HFFc6 (cell line): ENCODE results near the gene ERG28. TPM values are rescaled to one million over a fixed set of nuclear protein-coding genes. Genes with fewer than 3 reads are reported as not detected.

ENCODE experiments used
- DNase-seq: peaks from one replicate; pipeline ENCODE4 v3.0.0-alpha.2; 2018
- H3K27ac Mint-ChIP-seq: 2 replicates; pipeline ENCODE4 v1.8.0; 2020; ENCODE audit warnings: mild to moderate bottlenecking, mixed read lengths
- H3K27me3 Mint-ChIP-seq: 2 replicates; pipeline ENCODE4 v1.8.0; 2021; ENCODE audit warnings: mild to moderate bottlenecking, moderate library complexity, mixed read lengths; ENCODE audit not compliant: insufficient read depth
- H3K36me3 Mint-ChIP-seq: 2 replicates; pipeline ENCODE4 v1.8.0; 2021; ENCODE audit warnings: low read depth, mixed read lengths
- H3K4me1 Mint-ChIP-seq: 2 replicates; pipeline ENCODE4 v1.8.0; 2020; ENCODE audit warnings: low read depth, mixed read lengths
- H3K4me3 Mint-ChIP-seq: 2 replicates; pipeline ENCODE4 v1.8.0; 2020; ENCODE audit warnings: mild to moderate bottlenecking, moderate library complexity, mixed read lengths
- H3K9me3 Mint-ChIP-seq: 2 replicates; pipeline ENCODE4 v1.8.0; 2020; ENCODE audit warnings: mild to moderate bottlenecking, mixed read lengths
- total RNA-seq, 6 experiments: library from RNA; stranded (reverse); fragmentation: NEBNext Ultra II Directional; extraction: Animal tissue kit (Norgen Biotek cat#: 25700); gene quantifications; 2 replicates in 1 of 6; 3 replicates in 5 of 6; pipeline ENCODE4 v1.2.3, GENCODE V29; 2021
- TF ChIP-seq, protein P1 (sequence below): fragments of 200-600 bp; sonication (generic); IDR thresholded peaks from 2 replicates; pipeline ENCODE4 v1.5.0; 2021; ENCODE audit warnings: antibody characterized with exemption, mild to moderate bottlenecking

Gene ERG28
- total RNA-seq, 6 experiments from 2014 or later, result 14.1 to 18.2 (median 15.6) TPM

DNA sequence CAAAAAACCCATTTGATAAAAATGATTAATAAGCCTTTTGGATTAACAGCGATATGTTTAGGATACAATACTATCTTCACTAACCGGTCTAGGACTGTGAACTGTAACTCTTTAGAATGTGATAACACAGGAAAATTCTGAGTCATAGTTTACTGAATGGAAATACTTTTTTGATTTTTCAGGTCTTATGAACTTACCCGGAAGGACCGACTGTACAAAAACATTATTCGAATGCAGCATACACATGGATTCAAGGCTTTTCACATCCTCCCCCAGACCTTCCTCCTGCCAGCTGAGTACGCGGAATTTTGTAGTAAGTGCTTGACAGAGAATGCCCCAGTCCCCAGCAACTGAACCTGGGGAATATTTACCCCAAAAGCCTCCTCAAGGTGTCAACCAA is 29.3 kb upstream of the ERG28 start:
- H3K4me3 Mint-ChIP-seq, result no peak overlapping the region

DNA sequence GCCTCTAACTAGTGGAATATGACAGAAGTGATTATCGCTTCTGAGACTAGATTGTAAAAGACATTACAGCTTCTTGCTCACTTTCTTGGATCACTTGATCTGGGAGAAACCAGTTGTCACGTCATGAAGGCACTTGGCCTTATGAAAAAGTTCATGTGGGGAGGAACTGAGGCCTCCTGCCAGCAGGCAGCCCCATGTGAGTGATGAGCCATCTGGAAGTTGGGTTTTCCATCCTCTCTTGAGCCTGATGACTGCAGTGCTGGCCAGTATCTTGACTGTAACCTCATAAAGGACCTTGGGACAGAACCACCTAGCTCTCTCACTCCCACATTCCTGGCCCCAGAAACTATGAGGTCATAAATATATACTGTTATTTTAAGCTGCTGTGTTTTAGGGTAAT is 28.3 kb upstream of the ERG28 start:
- H3K36me3 Mint-ChIP-seq, result peaks cover 15% of the 10 kb centered on the region; the same call in 1 of the 2 replicates

More for the DNA sequence above, 29.3 kb upstream of the ERG28 start:
- Mint-ChIP-seq H3K36me3 (peaks cover 24% of the 10 kb centered on the region), H3K9me3 (no peaks in the 10 kb centered on the region), H3K4me1 (peaks cover 10% of the 10 kb centered on the region; the same call in 1 of the 2 replicates), H3K27ac (no peak overlapping the region), H3K27me3 (peaks cover 2% of the 10 kb centered on the region; the same call in 1 of the 2 replicates)
- DNase-seq, result no peak
- TF ChIP-seq, protein P1, sequence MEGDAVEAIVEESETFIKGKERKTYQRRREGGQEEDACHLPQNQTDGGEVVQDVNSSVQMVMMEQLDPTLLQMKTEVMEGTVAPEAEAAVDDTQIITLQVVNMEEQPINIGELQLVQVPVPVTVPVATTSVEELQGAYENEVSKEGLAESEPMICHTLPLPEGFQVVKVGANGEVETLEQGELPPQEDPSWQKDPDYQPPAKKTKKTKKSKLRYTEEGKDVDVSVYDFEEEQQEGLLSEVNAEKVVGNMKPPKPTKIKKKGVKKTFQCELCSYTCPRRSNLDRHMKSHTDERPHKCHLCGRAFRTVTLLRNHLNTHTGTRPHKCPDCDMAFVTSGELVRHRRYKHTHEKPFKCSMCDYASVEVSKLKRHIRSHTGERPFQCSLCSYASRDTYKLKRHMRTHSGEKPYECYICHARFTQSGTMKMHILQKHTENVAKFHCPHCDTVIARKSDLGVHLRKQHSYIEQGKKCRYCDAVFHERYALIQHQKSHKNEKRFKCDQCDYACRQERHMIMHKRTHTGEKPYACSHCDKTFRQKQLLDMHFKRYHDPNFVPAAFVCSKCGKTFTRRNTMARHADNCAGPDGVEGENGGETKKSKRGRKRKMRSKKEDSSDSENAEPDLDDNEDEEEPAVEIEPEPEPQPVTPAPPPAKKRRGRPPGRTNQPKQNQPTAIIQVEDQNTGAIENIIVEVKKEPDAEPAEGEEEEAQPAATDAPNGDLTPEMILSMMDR, result no peak

DNA sequence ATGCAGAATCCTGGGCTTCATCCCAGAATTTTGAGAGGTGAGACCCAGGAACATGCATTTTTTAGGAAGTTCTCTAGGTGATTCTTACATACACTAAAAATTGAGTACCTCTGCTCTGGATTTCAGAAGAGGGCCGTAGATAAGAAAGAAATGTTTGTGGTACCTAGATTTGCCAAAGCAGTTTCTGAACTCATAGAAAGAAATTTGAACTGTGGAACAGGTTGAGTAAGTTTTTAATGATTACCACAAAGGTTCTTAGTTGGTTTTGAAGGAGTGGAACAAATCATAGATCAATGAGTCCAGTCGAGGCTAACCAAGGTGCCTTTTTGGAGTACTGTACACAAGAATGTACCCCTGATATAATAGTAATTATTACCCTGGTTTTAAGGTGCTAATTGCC is 25.2 kb upstream of the ERG28 start:
- H3K27me3 Mint-ChIP-seq, result no peaks in the 10 kb centered on the region; the same call in 1 of the 2 replicates
- H3K4me1 Mint-ChIP-seq, result peaks cover 10% of the 10 kb centered on the region; the same call in 1 of the 2 replicates
- H3K27ac Mint-ChIP-seq, result no peak overlapping the region
- no peaks in the 10 kb centered on the region for H3K9me3 Mint-ChIP-seq
- H3K4me3 Mint-ChIP-seq, result no peak overlapping the region
- 0 out of 2 replicates have a peak, but pooled peaks cover 1% of the 10 kb centered on the region for H3K36me3 Mint-ChIP-seq
- DNase-seq, result no peak
- TF ChIP-seq, protein P1, result no peak

More for the DNA sequence above, 28.3 kb upstream of the ERG28 start:
- peaks cover 2% of the 10 kb centered on the region; the same call in 1 of the 2 replicates for H3K27me3 Mint-ChIP-seq
- peak; percentile 8 for DNase-seq
- H3K9me3 Mint-ChIP-seq, result no peaks in the 10 kb centered on the region
- H3K4me1 Mint-ChIP-seq, result peaks cover 10% of the 10 kb centered on the region; the same call in 1 of the 2 replicates
- TF ChIP-seq, protein P1, result no peak
- 0 out of 2 replicates have a peak overlapping the region, but pooled peaks have one; percentile 5 for H3K27ac Mint-ChIP-seq
- no peak overlapping the region for H3K4me3 Mint-ChIP-seq

DNA sequence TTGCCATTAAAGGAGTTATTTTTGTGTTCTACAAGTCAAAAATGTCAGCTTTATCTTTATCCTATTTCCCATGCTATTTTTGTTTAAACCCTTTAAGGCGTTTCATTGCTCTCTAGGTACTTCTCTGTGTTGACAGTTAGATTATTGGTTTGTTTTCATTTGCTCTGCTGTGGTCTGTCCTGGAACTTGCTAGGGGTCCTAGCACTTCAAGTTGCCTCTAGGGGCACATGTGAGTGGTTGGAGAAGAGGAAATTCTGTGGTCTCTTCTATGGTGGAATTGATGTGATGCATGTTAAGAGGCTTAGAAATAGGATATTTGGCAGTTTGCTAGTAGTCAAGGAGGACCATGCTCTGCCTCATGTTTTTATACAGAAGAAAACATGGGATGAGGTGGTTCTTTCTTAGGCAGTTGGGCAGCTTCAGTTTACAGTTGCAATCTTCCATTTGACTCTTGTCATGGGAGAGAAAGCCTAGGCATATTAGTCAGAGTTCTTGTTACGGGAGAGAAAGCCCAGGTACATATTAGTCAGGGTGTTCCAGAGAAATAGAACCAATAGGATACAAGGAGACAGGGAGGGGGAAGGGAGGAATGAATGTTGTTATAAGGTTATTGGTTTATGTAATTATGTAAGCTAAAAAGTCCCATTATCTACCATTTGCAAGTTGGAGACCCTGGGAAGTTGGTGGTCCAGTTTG is 14.7 kb upstream of the ERG28 start:
- Mint-ChIP-seq H3K36me3 (peaks cover 16% of the 10 kb centered on the region), H3K4me3 (no peak overlapping the region), H3K9me3 (no peaks in the 10 kb centered on the region), H3K27me3 (no peaks in the 10 kb centered on the region), H3K27ac (no peak overlapping the region), H3K4me1 (no peaks in the 10 kb centered on the region)
- no peak for DNase-seq
- TF ChIP-seq, protein P1, result no peak

DNA sequence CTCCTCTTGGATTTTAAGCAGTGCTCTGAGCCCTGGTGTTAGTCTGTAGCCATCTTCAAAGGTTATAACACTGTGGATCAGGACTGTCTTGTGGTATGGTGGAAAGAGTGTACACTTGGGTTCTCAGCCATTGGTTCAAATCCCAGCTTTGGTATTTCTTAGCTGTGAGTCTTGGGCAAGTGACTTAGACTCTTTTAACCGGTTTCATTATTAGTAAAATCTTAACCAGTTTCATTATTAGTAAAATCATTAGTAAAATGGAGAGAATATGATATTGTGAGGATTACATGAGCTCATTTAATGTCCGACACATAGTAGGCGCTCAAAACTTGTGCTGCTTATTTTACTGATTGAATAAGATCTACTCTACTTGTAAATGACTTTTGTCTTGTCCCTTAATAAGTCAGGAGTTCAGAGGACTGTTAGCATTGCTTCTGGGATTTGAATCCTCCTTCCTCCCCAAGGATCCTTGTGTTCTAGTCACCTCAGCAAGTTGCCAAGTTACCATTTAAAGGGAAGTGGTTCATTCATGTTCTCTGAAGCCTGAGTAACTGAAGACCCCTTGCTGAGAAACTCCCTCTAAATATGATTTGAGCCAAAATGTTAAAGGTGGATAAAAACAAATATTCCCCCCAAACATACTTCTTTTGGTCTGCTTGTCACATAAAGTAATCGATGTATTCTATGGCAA is 12.8 kb upstream of the ERG28 start:
- DNase-seq, result no peak
- Mint-ChIP-seq H3K27ac (no peak overlapping the region; the same call in 1 of the 2 replicates), H3K27me3 (no peaks in the 10 kb centered on the region; the same call in 1 of the 2 replicates), H3K4me1 (no peaks in the 10 kb centered on the region), H3K9me3 (no peaks in the 10 kb centered on the region), H3K36me3 (peaks cover 20% of the 10 kb centered on the region), H3K4me3 (no peak overlapping the region)
- TF ChIP-seq, protein P1, result no peak
